GM12873 (cell line): ENCODE results near the gene SPAG16.

ENCODE experiments used
- TF ChIP-seq, protein P1 (sequence below): IDR thresholded peaks from 2 replicates; pipeline ENCODE4 v1.5.1; 2012; ENCODE audit warnings: low read depth, mild to moderate bottlenecking, moderate library complexity, low read length, control low read depth; ENCODE audit not compliant: insufficient read depth; ENCODE audit errors: missing control alignments

Gene SPAG16

GRCh38 chr2:213752575-213752974 lies 468.3 kb downstream of the SPAG16 start:
- TF ChIP-seq, protein P1, sequence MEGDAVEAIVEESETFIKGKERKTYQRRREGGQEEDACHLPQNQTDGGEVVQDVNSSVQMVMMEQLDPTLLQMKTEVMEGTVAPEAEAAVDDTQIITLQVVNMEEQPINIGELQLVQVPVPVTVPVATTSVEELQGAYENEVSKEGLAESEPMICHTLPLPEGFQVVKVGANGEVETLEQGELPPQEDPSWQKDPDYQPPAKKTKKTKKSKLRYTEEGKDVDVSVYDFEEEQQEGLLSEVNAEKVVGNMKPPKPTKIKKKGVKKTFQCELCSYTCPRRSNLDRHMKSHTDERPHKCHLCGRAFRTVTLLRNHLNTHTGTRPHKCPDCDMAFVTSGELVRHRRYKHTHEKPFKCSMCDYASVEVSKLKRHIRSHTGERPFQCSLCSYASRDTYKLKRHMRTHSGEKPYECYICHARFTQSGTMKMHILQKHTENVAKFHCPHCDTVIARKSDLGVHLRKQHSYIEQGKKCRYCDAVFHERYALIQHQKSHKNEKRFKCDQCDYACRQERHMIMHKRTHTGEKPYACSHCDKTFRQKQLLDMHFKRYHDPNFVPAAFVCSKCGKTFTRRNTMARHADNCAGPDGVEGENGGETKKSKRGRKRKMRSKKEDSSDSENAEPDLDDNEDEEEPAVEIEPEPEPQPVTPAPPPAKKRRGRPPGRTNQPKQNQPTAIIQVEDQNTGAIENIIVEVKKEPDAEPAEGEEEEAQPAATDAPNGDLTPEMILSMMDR: no peak

- TF ChIP-seq, protein P1: no peak
Observed at GRCh38 chr2:213757525-213757924, 473.3 kb downstream of the SPAG16 start.

DNA sequence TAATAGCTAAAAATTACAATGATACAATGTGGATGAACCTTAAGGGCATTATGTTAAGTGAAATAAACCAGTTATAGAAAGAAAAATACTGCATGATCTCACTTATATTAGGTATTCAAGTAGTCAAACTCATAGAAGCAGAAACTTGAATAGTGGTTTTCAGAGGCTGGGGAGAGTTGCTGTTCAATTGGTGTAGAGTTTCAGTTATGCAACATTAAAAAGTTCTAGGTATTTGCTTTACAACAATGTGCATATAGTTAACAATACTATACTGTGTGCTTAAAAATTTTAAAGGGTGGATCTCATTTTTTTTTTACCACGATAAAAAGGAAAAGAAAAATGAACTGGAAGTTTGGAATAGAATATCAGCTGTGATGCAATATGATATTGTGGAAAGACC lies 479.1 kb downstream of the SPAG16 start:
- TF ChIP-seq, protein P1: no peak

- TF ChIP-seq, protein P1: no peak
Observed at GRCh38 chr2:213763963-213764362, 479.7 kb downstream of the SPAG16 start.

DNA sequence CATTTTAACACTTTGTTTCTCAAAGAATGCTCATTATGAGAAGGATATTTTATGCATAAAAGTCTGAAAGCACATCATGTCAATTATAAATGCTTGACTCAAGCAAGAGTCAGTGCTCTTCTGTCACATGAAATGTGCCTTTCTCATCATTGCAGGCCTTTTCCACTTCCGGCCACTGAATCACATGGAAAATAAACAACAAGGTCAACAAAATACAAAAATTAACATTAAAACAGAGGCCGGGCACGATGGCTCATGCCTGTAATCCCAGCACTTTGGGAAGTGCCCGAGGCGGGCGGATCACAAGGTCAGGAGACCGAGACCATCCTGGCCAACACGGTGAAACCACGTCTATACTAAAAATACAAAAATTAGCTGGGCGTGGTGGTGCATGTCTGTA lies 480.6 kb downstream of the SPAG16 start:
- TF ChIP-seq, protein P1: no peak

DNA sequence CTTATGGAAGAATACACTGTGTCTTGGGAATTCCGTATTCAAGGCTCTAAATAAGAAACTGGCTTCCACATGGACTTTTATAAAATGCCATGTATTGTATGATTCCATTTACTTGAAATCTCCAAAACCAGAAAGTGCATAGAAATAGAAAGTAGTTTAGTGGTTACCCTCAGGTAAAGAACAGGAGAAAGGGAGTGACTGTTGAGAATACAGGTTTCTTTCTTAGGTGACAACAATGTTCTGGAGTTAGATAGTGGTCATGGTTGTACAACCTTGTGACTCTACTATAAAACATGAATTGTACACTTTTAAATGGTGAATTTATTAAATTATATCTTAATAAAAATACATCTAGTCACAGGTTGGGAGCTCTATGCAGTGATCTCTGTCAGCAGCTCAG lies 481.8 kb downstream of the SPAG16 start:
- TF ChIP-seq, protein P1: no peak

DNA sequence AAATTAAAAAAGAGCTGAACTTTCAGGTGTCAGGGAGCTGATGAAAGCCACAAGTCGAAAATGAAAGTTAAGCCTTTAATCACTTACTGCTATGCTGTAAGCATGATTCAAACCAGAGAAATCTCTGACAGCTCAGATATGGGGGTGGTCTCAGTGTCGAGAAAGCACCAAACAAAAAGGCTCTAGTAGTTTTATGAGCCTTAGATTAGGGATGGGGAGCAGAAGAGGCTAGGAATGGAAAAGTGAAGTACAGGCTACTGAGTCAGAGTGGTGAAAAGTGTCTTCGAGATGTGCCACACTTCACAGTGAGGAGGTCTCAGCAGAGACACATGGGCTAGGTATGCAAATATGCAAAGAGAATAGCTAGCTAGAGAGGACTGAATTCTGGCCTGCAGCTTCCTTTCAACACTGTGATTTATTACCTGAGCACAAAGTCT lies 482.2 kb downstream of the SPAG16 start:
- TF ChIP-seq, protein P1: no peak
